Mesothelial cell of epicardium (in vitro differentiated cells): ENCODE measurements around the gene FOXE1. TPM values are rescaled to one million over a fixed set of nuclear protein-coding genes. Genes with fewer than 3 reads are reported as not detected.

ENCODE experiments used
- DNase-seq, 2 experiments: peaks; one replicate each; pipeline ENCODE4 v3.0.0; 2021; ENCODE audit warnings: low spot score in 2 of 2; ENCODE audit not compliant: unreplicated experiment in 2 of 2
- H3K27ac Mint-ChIP-seq: 2 replicates; pipeline ENCODE4 v1.8.0; 2021; ENCODE audit warnings: mixed read lengths
- H3K27me3 Mint-ChIP-seq: 2 replicates; pipeline ENCODE4 v1.8.0; 2021; ENCODE audit warnings: low read depth, mixed read lengths
- H3K36me3 Mint-ChIP-seq: 2 replicates; pipeline ENCODE4 v1.8.0; 2021; ENCODE audit warnings: mixed read lengths
- H3K4me1 Mint-ChIP-seq: 2 replicates; pipeline ENCODE4 v1.8.0; 2021; ENCODE audit warnings: mixed read lengths
- H3K4me3 Mint-ChIP-seq: 2 replicates; pipeline ENCODE4 v1.8.0; 2021; ENCODE audit warnings: mild to moderate bottlenecking, moderate library complexity, mixed read lengths
- H3K9me3 Mint-ChIP-seq: 2 replicates; pipeline ENCODE4 v1.8.0; 2021; ENCODE audit warnings: mixed read lengths
- CTCF ChIP-seq: fragments of 200-600 bp; sonication (generic); IDR thresholded peaks from one replicate; pipeline ENCODE4 v1.5.0; 2021; ENCODE audit warnings: antibody characterized with exemption; ENCODE audit not compliant: unreplicated experiment
- total RNA-seq: library from RNA; stranded (reverse); gene quantifications from 3 replicates; pipeline ENCODE4 v1.2.1, GENCODE V29; 2021

The FOXE1 gene
- total RNA-seq, 1 donor from 2014 or later = not detected

GRCh38 chr9:97819735-97820134 lies 33.3 kb upstream of the FOXE1 start:
- TF ChIP-seq CTCF = no peak
- Mint-ChIP-seq H3K4me1 (no peaks in the 10 kb centered on the region), H3K27me3 (peaks cover 75% of the 10 kb centered on the region), H3K36me3 (peaks cover 2% of the 10 kb centered on the region), H3K4me3 (no peak overlapping the region), H3K27ac (no peak overlapping the region), H3K9me3 (peaks cover 6% of the 10 kb centered on the region)
- DNase-seq = no peak

GRCh38 chr9:97820373-97820772 lies 32.7 kb upstream of the FOXE1 start:
- H3K27me3 Mint-ChIP-seq = peaks cover 78% of the 10 kb centered on the region

GRCh38 chr9:97830884-97831829 lies 21.9 kb upstream of the FOXE1 start:
- TF ChIP-seq CTCF = no peak
- DNase-seq = no peak
- H3K4me3 Mint-ChIP-seq = peak overlapping the region; percentile 37

More at GRCh38 chr9:97820373-97820772, 32.7 kb upstream of the FOXE1 start:
- no peak for TF ChIP-seq CTCF
- no peak for DNase-seq
- Mint-ChIP-seq H3K36me3 (peaks cover 2% of the 10 kb centered on the region), H3K9me3 (peaks cover 6% of the 10 kb centered on the region), H3K27ac (no peak overlapping the region), H3K4me3 (no peak overlapping the region), H3K4me1 (no peaks in the 10 kb centered on the region)

GRCh38 chr9:97831843-97832636 lies 21.0 kb upstream of the FOXE1 start:
- Mint-ChIP-seq H3K27me3 (peaks cover 55% of the 10 kb centered on the region), H3K4me1 (peaks cover 8% of the 10 kb centered on the region), H3K9me3 (no peaks in the 10 kb centered on the region), H3K27ac (no peak overlapping the region), H3K4me3 (no peak overlapping the region), H3K36me3 (no peaks in the 10 kb centered on the region)
- TF ChIP-seq CTCF = no peak
- no peak for DNase-seq

More at GRCh38 chr9:97830884-97831829, 21.9 kb upstream of the FOXE1 start:
- H3K9me3 Mint-ChIP-seq = no peaks in the 10 kb centered on the region
- peaks cover 55% of the 10 kb centered on the region for H3K27me3 Mint-ChIP-seq
- peak overlapping the region; percentile 27 for H3K27ac Mint-ChIP-seq
- H3K4me1 Mint-ChIP-seq = peaks cover 8% of the 10 kb centered on the region
- H3K36me3 Mint-ChIP-seq = no peaks in the 10 kb centered on the region

GRCh38 chr9:97840521-97840920 lies 12.5 kb upstream of the FOXE1 start:
- peaks cover 4% of the 10 kb centered on the region for H3K9me3 Mint-ChIP-seq
- H3K27ac Mint-ChIP-seq = no peak overlapping the region
- no peak for DNase-seq
- H3K4me3 Mint-ChIP-seq = no peak overlapping the region
- no peak for TF ChIP-seq CTCF
- no peaks in the 10 kb centered on the region for H3K36me3 Mint-ChIP-seq
- no peaks in the 10 kb centered on the region for H3K4me1 Mint-ChIP-seq
- peaks cover 84% of the 10 kb centered on the region for H3K27me3 Mint-ChIP-seq
